ENCODE results near the gene HOXA3.

HOXA3 gene

DNA sequence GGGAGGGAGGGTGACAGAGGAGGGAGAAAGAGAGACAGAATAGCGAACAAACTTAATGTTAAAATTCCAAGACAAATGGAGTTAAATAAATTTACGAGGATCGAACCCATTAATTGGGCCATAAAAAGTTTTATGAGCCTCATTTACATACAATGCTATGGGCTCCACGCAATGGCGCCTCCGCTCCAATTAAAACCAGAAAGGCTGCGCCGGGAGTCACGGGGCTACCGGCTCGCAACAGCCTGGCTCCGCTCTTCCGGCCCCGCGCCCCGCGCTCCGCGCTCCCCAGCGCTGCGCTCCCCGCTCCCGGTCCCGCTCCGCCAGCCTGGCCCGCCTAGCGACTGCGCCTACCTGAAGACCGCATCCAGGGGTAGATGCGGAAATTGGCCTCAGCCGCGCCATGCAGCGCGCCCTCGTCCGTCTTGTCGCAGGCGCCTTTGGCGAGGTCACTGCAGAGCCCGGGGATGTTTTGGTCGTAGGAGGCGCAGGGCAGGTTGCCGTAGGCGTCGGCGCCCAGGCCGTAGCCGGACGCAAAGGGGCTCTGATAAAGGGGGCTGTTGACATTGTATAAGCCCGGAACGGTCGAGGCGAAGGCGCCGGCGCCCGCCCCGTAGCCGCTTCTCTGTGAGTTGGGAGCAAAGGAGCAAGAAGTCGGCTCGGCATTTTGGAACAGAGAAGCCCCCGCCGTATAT lies 3.6 kb upstream of the HOXA3 start:
- Histone ChIP-seq H3K27ac (ENCODE audit: low read length) (no peak overlapping the region), H3K4me1 (ENCODE audit: control insufficient read depth in 1 of 2, insufficient read depth in 2 of 2, low read length in 2 of 2) (peaks cover 0 to 52% of the 10 kb centered on the region in 2 donors), H3K36me3 (ENCODE audit: control insufficient read depth in 1 of 2, insufficient read depth in 2 of 2, low read length in 2 of 2) (no peaks in the 10 kb centered on the region), H3K4me3 (ENCODE audit: low read depth in 1 of 2, low read length in 2 of 2) (peak overlapping the region in 1 of 2 donors; percentile 61), H3K27me3 (ENCODE audit: low read depth, low read length) (peaks cover 95% of the 10 kb centered on the region), H3K9me3 (ENCODE audit: control insufficient read depth in 1 of 2, low read length in 2 of 2) (no peaks in the 10 kb centered on the region)

DNA sequence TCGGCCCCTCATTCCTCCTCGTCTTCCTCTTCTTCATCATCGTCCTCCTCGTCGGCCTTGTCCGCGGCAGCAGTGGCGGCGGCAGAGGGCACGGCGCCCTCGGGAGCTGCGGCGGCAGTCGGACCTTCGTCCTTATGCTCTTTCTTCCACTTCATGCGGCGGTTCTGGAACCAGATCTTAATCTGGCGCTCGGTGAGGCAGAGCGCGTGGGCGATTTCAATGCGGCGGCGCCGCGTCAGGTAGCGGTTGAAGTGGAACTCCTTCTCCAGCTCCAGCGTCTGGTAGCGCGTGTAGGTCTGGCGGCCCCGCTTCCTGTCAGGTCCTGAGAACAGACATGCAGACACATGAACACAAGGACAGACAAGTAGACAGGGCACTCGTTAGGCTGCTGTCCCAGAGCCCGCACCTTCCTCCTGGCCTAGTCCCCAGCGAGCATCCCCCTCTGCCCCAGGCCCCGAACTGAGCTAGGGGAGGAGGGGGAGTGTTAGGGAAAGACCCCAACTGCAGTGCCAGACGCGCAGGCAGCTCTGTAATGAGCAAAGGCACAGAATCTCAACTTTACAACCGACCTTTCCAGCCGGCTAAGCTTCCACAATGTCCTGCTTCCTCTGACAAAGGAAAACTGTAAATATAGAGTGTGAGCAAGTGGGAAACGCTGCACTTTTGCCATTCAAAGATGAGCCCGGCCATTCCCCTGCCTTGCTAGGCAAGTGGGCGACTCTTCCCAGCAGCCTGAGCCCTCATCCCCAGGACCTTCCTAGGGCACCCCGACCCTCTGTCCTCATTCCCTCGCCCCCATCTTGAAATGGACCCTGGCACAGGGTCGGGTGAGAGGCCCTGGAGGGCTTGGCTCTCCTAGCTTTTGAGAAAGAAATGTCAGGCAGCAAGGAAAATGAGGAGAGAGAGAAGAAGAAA lies 2.8 kb upstream of the HOXA3 start:
- Histone ChIP-seq H3K9me3 (ENCODE audit: control insufficient read depth in 1 of 2, low read length in 2 of 2) (no peaks in the 10 kb centered on the region), H3K27me3 (ENCODE audit: low read depth, low read length) (peaks cover 94% of the 10 kb centered on the region), H3K36me3 (ENCODE audit: control insufficient read depth in 1 of 2, insufficient read depth in 2 of 2, low read length in 2 of 2) (no peaks in the 10 kb centered on the region), H3K4me3 (ENCODE audit: low read depth in 1 of 2, low read length in 2 of 2) (peak overlapping the region in 1 of 2 donors; percentile 61), H3K4me1 (ENCODE audit: control insufficient read depth in 1 of 2, insufficient read depth in 2 of 2, low read length in 2 of 2) (peaks cover 0 to 52% of the 10 kb centered on the region in 2 donors), H3K27ac (ENCODE audit: low read length) (no peak overlapping the region)

DNA sequence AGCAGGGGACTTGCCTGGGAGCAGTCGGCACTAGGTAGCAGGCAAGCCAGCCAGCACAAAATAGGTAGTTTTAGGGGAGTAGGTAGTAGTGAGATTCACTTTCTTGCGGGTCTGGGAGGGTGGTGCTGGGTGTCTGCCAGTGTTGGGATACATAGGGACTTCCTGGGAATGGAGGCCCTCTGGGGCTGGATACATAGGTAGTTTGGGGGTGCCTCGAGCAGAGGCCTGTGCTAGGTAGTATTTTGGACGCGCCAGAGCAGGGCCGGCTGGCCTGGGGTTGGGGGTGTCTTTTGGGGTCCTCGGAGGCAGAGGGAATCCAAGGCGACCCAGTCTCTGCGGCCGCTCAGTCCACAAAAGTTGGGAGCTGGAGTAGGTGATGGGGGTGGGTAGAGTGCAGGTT lies 2.0 kb upstream of the HOXA3 start:
- peaks cover 0 to 50% of the 10 kb centered on the region in 2 donors for H3K4me1 ChIP-seq (ENCODE audit: control insufficient read depth in 1 of 2, insufficient read depth in 2 of 2, low read length in 2 of 2)
- H3K4me3 ChIP-seq (ENCODE audit: low read depth in 1 of 2, low read length in 2 of 2), result no peak overlapping the region
- peaks cover 91% of the 10 kb centered on the region for H3K27me3 ChIP-seq (ENCODE audit: low read depth, low read length)
- no peak overlapping the region for H3K27ac ChIP-seq (ENCODE audit: low read length)
- no peaks in the 10 kb centered on the region for H3K36me3 ChIP-seq (ENCODE audit: control insufficient read depth in 1 of 2, insufficient read depth in 2 of 2, low read length in 2 of 2)
- H3K9me3 ChIP-seq (ENCODE audit: control insufficient read depth in 1 of 2, low read length in 2 of 2), result no peaks in the 10 kb centered on the region

DNA sequence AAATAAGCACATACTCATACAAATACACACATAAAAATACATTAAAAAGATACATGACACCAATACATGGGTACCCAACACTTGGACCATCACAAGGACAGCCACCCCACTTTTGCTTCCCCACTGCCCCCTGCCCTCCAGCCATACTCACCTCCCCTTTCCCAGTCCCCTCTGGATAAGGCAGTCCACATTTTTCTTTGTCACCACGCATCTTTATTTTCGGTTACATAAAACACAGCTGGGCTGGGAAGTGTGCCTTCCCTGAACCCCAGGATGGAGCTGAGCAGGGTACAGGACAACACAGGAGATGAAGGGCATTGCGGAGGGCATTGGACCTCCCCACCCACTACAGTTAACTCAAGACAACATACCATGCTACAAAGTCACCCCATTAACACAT lies 1.1 kb upstream of the HOXA3 start:
- Histone ChIP-seq H3K4me3 (ENCODE audit: low read depth in 1 of 2, low read length in 2 of 2) (no peak overlapping the region), H3K27me3 (ENCODE audit: low read depth, low read length) (peaks cover 91% of the 10 kb centered on the region), H3K4me1 (ENCODE audit: control insufficient read depth in 1 of 2, insufficient read depth in 2 of 2, low read length in 2 of 2) (peaks cover 0 to 50% of the 10 kb centered on the region in 2 donors), H3K36me3 (ENCODE audit: control insufficient read depth in 1 of 2, insufficient read depth in 2 of 2, low read length in 2 of 2) (no peaks in the 10 kb centered on the region), H3K9me3 (ENCODE audit: control insufficient read depth in 1 of 2, low read length in 2 of 2) (no peaks in the 10 kb centered on the region), H3K27ac (ENCODE audit: low read length) (no peak overlapping the region)

DNA sequence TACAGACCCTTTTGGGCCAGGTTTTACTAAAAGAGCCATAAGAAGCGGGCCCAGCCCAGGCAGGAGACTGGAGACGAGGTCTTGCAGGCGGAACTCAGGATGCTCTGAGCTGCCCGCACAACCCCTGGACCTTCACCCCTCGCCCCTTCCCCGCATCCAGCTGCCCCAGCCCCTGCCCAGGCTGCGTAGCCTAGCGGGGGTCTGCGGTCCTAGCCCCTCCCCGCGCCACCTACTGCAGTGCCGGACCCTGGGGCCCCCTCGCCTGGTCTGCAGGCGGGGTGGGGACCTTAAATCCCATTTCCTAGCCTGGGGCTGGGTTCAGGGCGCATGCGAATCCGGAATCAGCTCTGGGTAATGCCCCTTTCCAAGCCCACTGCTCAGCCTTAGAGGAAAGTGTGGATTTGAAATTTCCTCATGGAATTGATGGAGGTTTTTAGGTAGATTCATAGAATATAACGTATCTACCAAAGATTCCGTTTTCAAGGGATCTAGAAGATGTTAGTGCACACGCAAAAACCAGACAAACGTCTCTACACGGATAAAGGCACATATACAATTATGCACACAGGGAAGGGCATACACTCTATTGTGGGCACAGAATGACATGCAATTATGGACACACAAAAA lies 546 bp upstream of the HOXA3 start:
- Histone ChIP-seq H3K27me3 (ENCODE audit: low read depth, low read length) (peaks cover 91% of the 10 kb centered on the region), H3K9me3 (ENCODE audit: control insufficient read depth in 1 of 2, low read length in 2 of 2) (no peaks in the 10 kb centered on the region), H3K4me1 (ENCODE audit: control insufficient read depth in 1 of 2, insufficient read depth in 2 of 2, low read length in 2 of 2) (peaks cover 0 to 50% of the 10 kb centered on the region in 2 donors), H3K27ac (ENCODE audit: low read length) (no peak overlapping the region), H3K4me3 (ENCODE audit: low read depth in 1 of 2, low read length in 2 of 2) (peak overlapping the region; percentile 30 to 60), H3K36me3 (ENCODE audit: control insufficient read depth in 1 of 2, insufficient read depth in 2 of 2, low read length in 2 of 2) (no peaks in the 10 kb centered on the region)

DNA sequence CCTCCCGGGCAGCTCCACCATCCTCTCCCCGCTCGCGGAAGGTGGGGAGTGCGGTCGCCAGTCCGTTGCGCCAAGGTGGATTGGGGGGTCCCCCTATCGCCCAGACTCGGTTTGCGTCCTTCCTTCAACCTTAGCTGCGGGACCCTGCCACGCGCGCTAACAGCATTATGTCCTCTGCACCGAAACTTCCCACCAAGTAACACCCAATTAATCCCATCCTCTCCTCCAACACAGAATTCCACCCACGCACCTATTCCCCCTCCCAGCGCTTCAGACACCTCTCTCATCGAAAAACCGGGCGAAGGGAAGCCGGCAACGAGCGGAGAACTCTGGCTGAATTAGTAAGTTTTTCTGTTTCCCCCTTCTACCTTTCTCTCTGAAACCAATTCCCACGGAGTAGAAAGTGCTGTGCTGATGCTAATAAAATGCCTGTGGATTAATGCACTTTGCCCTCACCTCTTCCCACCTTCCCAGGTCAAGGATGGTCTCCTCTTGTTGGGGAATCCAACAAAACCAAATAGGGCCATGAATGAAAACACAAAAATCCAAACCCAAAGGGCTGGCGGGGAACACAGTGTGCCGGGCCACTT lies 947 bp downstream of the HOXA3 start:
- Histone ChIP-seq H3K36me3 (ENCODE audit: control insufficient read depth in 1 of 2, insufficient read depth in 2 of 2, low read length in 2 of 2) (no peaks in the 10 kb centered on the region), H3K4me3 (ENCODE audit: low read depth in 1 of 2, low read length in 2 of 2) (peak overlapping the region; percentile 46 to 60), H3K27ac (ENCODE audit: low read length) (no peak overlapping the region), H3K9me3 (ENCODE audit: control insufficient read depth in 1 of 2, low read length in 2 of 2) (no peaks in the 10 kb centered on the region), H3K27me3 (ENCODE audit: low read depth, low read length) (peaks cover 87% of the 10 kb centered on the region), H3K4me1 (ENCODE audit: control insufficient read depth in 1 of 2, insufficient read depth in 2 of 2, low read length in 2 of 2) (peaks cover 0 to 46% of the 10 kb centered on the region in 2 donors)

DNA sequence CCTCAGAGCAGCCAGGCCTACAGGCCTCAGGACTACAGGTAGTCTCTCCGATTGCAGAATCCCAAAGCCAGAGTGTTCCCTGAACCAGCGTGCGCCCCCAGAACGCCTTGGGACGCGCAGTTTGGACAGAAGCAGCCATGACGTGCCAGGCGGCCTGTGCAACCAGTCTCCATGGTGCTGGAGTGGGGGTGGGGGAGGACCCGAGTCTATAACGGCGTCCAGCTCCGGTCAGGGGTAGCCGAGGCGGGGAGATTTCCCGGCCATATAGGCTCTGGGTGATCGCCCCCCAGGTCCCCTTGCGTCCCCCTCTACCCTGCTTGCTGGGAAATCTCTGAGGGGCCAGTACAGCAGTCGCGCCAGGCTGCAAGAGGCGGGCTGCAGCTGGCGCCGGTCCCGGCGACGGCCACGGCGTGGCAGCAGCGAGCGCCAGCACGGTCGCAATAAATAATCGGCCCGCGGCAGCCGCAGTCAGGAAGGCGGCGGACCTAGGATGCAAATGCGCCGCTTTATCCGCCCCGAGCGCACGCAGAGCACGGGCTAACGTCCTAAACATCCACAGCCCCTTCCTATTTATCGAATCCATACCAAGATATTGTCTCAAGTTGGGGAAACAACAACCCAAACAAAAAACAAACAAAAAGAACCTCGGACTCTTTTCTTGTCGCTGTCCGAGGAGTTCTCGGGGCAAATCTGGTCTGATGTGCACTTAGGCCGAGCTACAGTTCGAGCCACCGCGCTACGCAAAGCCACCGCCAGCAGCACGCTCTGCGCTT lies 1.6 kb downstream of the HOXA3 start:
- H3K27me3 ChIP-seq (ENCODE audit: low read depth, low read length), result peaks cover 80% of the 10 kb centered on the region
- no peak overlapping the region for H3K27ac ChIP-seq (ENCODE audit: low read length)
- H3K36me3 ChIP-seq (ENCODE audit: control insufficient read depth in 1 of 2, insufficient read depth in 2 of 2, low read length in 2 of 2), result no peaks in the 10 kb centered on the region
- peak overlapping the region; percentile 46 to 60 for H3K4me3 ChIP-seq (ENCODE audit: low read depth in 1 of 2, low read length in 2 of 2)
- no peaks in the 10 kb centered on the region for H3K9me3 ChIP-seq (ENCODE audit: control insufficient read depth in 1 of 2, low read length in 2 of 2)
- peaks cover 0 to 39% of the 10 kb centered on the region in 2 donors for H3K4me1 ChIP-seq (ENCODE audit: control insufficient read depth in 1 of 2, insufficient read depth in 2 of 2, low read length in 2 of 2)

DNA sequence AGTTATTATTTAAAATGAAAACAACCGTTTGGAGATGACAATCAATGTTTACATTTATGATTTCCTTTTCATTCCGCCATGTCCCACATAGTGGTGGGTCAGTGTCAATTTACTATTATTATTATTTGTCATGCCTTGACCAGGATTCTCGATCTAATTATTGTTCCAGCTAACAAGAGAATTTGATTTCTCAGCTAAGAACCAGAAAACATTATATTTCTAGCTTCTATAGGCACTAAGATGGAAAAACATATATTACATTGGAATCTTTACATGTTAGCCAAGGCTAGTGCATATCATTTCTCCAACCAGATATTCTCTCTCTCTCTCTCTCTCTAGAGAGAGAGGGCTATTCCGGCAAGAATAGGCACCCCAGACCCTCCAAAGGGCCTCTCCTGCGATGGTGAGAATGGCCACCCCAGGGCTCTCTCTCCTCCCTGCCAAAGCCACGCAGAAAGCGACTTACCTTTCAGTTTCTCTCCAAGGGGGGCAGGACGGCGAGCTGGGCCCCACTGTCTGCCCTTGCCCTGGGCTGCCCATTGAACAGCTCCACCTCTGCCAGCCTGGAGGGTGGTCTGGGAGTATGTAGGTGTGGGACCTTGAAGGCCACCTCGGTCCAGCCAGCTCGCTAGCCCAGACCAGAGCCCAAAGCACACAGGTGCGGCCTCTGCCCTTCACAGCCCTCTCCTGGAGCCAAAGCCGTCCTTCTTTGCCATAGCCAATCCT lies 2.4 kb downstream of the HOXA3 start:
- Histone ChIP-seq H3K4me3 (ENCODE audit: low read depth in 1 of 2, low read length in 2 of 2) (peak overlapping the region; percentile 46 to 60), H3K27me3 (ENCODE audit: low read depth, low read length) (peaks cover 73% of the 10 kb centered on the region), H3K4me1 (ENCODE audit: control insufficient read depth in 1 of 2, insufficient read depth in 2 of 2, low read length in 2 of 2) (peaks cover 0 to 36% of the 10 kb centered on the region in 2 donors), H3K9me3 (ENCODE audit: control insufficient read depth in 1 of 2, low read length in 2 of 2) (no peaks in the 10 kb centered on the region), H3K27ac (ENCODE audit: low read length) (no peak overlapping the region), H3K36me3 (ENCODE audit: control insufficient read depth in 1 of 2, insufficient read depth in 2 of 2, low read length in 2 of 2) (no peaks in the 10 kb centered on the region)

DNA sequence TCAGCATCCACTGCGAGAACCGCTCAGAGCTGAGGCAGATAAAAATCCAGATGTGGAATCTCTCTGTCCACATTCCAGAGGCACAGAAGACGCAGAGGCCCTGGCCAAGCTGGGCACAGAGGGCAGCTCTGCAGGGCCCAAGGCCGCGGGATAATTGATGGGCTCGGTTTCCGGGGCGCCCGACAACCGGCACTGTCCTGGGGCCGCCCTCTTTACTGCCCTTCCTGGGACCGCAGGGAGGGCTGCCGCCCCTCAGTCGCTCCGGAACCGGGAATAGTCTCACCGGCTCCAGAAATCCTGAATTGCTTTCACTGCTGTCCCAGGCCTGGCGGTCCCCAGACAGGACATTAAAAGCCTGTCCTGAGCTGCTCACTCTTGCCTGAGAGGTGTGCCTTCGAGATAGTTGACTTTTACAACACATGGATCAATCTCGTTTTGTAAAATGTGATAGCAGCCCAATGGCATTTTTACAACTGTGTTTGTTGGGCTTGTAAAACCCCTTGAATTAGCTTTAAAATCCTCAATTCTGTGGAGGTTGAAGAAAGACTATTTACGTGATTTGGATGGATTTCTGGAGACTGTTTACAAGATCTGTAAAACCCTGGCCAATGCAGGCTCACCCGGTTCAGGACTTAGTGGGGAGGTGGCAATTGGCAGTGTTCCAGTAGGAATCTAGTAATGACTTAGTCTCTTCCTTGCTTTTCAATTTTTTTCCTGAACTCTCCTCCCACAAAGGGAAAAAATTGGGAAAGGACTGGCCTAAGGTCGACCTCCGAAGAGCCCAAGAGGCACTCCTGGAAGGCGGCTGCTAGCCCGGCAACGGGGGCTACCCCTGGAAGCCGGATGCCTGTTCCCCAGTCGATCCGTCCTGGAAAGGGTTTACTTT lies 3.4 kb downstream of the HOXA3 start:
- Histone ChIP-seq H3K36me3 (ENCODE audit: control insufficient read depth in 1 of 2, insufficient read depth in 2 of 2, low read length in 2 of 2) (no peaks in the 10 kb centered on the region), H3K27me3 (ENCODE audit: low read depth, low read length) (peaks cover 66% of the 10 kb centered on the region), H3K27ac (ENCODE audit: low read length) (no peak overlapping the region), H3K4me1 (ENCODE audit: control insufficient read depth in 1 of 2, insufficient read depth in 2 of 2, low read length in 2 of 2) (peaks cover 0 to 28% of the 10 kb centered on the region in 2 donors), H3K9me3 (ENCODE audit: control insufficient read depth in 1 of 2, low read length in 2 of 2) (no peaks in the 10 kb centered on the region), H3K4me3 (ENCODE audit: low read depth in 1 of 2, low read length in 2 of 2) (peak overlapping the region in 1 of 2 donors; percentile 16)
